Psoas muscle (tissue), 8 donors: Measurements from ENCODE around the gene KLHDC3. TPM values are rescaled to one million over a fixed set of nuclear protein-coding genes. Genes with fewer than 3 reads are reported as not detected.

ENCODE experiments used
- ATAC-seq, 4 donors: fragments of 200-7000 bp; cut with Tn5 transposase; one replicate each; pipeline ENCODE4 v1.9.1; 2020; ENCODE audit warnings: moderate library complexity in 3 of 4, mild to moderate bottlenecking in 2 of 4
- DNase-seq, 2 donors: peaks; one replicate each; pipeline ENCODE4 v3.0.0-alpha.2; 2020
- H3K27ac ChIP-seq: fragments of 200-600 bp; one replicate; pipeline ENCODE4 v1.8.0; 2022
- H3K27me3 ChIP-seq, 3 donors: fragments of 200-600 bp in 1 of 3; one replicate each; pipeline versions ENCODE4 v1.6.1 to v1.8.0; 2013 to 2022; ENCODE audit warnings: low read length in 2 of 3, mild to moderate bottlenecking in 2 of 3, moderate library complexity in 1 of 3; ENCODE audit not compliant: insufficient read depth in 3 of 3
- H3K36me3 ChIP-seq, 2 donors: fragments of 200-600 bp in 1 of 2; one replicate each; pipeline versions ENCODE4 v1.6.1 to v1.8.0; 2013 to 2022; ENCODE audit warnings: low read depth in 1 of 2, mild to moderate bottlenecking in 1 of 2, moderate library complexity in 1 of 2; ENCODE audit not compliant: insufficient read depth in 1 of 2
- H3K4me1 ChIP-seq: fragments of 200-600 bp; one replicate; pipeline ENCODE4 v1.8.0; 2022
- H3K4me3 ChIP-seq: fragments of 200-600 bp; one replicate; pipeline ENCODE4 v1.8.0; 2022; ENCODE audit warnings: mild to moderate bottlenecking
- H3K9me3 ChIP-seq: fragments of 200-600 bp; one replicate; pipeline ENCODE4 v1.8.0; 2022
- CTCF ChIP-seq: fragments of 200-600 bp; IDR thresholded peaks from one replicate; pipeline ENCODE4 v1.8.0; 2022; ENCODE audit warnings: antibody characterized with exemption
- WGBS, 3 donors: extraction: QIAGEN DNeasy Blood & Tissue Kit; methylation state at CpG; one replicate each; pipeline versions ENCODE4 v1.1.6 to v1.1.7; 2013; 5-methylcytosine and 5-hydroxymethylcytosine counted together
- intact Hi-C, 2 donors: fragments of 100-400 bp; cut with DNase I; formaldehyde crosslinking; loops; one replicate each; pipeline versions ENCODE4 v1.11.0 to v1.14.2; 2022
- polyA plus RNA-seq, 3 donors: library from polyadenylated mRNA; stranded (reverse); fragments of 200-250 nt; gene quantifications; one replicate each; pipeline ENCODE4 v1.2.3, GENCODE V29; 2013
- total RNA-seq, 4 donors: library from RNA; stranded (reverse); fragmentation: NEBNext Ultra II Directional in 2 of 4; extraction: Animal tissue kit (Norgen Biotek cat#: 25700) in 2 of 4; gene quantifications; one replicate each; pipeline versions ENCODE4 v1.2.1 to v1.2.4, GENCODE V29; 2021 to 2023
- donor health status: healthy with polysubstance abuse.
- donor health status: DM: no; HTN: no; CAD: no; lungs with moderate emphysema.
- donor health status: Bipolar disorder and iron deficiency.
- donor health status: healthy.
- donor health status: DM: yes; HTN: yes; CAD: no.
- donor health status: DM: no; HTN: no; CAD: no.
- donor health status: DM: no; HTN: no; CAD: no.
- donor health status: DM: yes; HTN: yes; CAD: no.

The KLHDC3 gene
- total and polyA plus RNA-seq, 7 donors, result 61.7 to 198 (median 97.1) TPM

DNA sequence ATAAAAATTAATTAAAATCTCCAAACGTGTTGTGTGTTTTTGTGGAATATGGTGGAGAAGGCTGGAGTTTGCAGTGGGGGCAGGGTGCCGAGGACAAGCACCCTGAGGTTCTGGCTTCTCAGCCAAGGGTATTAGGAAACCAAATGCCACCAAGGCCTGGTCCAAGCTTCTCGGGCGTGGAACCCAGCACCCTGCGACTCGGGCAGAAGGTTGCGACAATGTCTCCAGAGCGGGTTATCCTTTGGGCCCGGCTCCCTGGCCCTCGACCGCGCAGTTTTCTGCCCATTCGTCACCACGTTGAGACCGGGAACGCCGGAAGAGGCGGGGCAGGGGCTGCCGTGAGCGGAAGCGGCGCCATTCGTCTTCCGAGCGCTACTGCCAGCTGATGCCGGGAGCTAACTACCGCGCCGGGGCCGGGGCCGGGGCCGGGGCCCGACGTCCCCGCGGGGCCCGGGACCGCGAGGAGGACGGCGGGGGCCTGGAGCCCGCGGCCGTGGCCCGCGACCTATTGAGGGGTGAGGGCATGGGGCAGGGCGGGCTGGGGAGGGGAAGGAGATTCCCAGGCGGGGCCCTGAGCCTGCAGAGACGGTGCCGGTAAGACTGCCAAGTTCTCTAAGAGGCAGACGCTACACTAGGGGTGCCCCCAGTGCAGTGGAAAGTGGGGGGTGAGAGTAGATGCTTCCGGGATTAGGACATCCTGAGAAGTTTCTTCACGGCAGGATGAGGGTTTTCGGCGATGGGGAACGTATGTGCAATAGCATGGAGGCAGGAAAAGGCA, 7.4 kb downstream of the KLHDC3 start, which contains the start of gene RRP36:
RRP36 (plus strand) TSS at position 354 of the 778 bp plus-strand sequence; CDS start at position 386, 32 bp downstream.
- intact Hi-C loops, result no loop called here
- H3K4me1 ChIP-seq, result peaks cover 78% of the 10 kb centered on the region
- H3K9me3 ChIP-seq, result no peaks in the 10 kb centered on the region
- peaks cover 5 to 56% of the 10 kb centered on the region in 2 donors for H3K36me3 ChIP-seq
- DNase-seq (peak; percentile 90 to 94), ATAC-seq (peak; percentile 83 to 87 (median 84))
- no peaks in the 10 kb centered on the region for H3K27me3 ChIP-seq
- peak within 1 kb of the TSS; percentile 95 for H3K27ac ChIP-seq
- H3K4me3 ChIP-seq, result peak within 1 kb of the TSS; percentile 97
- 0 to 1% (median 0%) methylated on average over 49 to 56 of the region's 56 CpGs for WGBS, 3 donors
- TF ChIP-seq CTCF, result no peak

- no peak for DNase-seq
- H3K4me3 ChIP-seq, result no peak overlapping the region
- peaks cover 16 to 65% of the 10 kb centered on the region in 2 donors for H3K36me3 ChIP-seq
- H3K9me3 ChIP-seq, result no peaks in the 10 kb centered on the region
- no peaks in the 10 kb centered on the region for H3K27me3 ChIP-seq
- TF ChIP-seq CTCF, result no peak
- 80 to 92% (median 88%) methylated on average over 2 of the region's 2 CpGs for WGBS, 3 donors
- no peak overlapping the region for H3K27ac ChIP-seq
- peaks cover 59% of the 10 kb centered on the region for H3K4me1 ChIP-seq
- intact Hi-C loops, result no loop called here
- ATAC-seq, result no peak
Observed at GRCh38 chr6:43024436-43024835, 10.4 kb downstream of the KLHDC3 start.

DNA sequence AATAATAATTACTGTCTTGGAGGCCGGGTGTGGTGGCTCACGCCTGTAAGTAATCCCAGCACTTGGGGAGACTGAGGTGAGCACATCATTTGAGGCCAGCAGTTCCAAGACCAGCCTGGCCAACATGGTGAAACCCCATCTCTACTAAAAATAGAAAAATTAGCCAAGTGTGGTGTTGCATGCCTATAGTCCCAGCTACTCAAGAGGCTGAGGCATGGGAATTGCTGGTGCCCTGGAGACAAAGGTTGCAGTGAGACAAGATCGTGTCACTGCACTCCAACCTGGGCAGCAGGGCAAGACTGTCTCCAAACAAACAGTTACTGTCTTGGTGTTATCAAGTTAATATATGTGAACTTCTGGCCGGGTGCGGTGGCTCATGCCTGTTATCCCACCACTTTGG, 12.3 kb downstream of the KLHDC3 start:
- peak; percentile 45 to 74 (median 70) for ATAC-seq
- 35 to 61% (median 38%) methylated on average over 5 of the region's 5 CpGs for WGBS, 3 donors
- Histone ChIP-seq H3K27me3 (no peaks in the 10 kb centered on the region), H3K27ac (peak overlapping the region; percentile 58), H3K36me3 (peaks cover 23 to 72% of the 10 kb centered on the region in 2 donors), H3K4me1 (peaks cover 41% of the 10 kb centered on the region), H3K9me3 (no peaks in the 10 kb centered on the region), H3K4me3 (no peak overlapping the region)
- TF ChIP-seq CTCF, result no peak
- DNase-seq, result peak in 1 of 2 donors; percentile 56
- intact Hi-C loops, result no loop called here

DNA sequence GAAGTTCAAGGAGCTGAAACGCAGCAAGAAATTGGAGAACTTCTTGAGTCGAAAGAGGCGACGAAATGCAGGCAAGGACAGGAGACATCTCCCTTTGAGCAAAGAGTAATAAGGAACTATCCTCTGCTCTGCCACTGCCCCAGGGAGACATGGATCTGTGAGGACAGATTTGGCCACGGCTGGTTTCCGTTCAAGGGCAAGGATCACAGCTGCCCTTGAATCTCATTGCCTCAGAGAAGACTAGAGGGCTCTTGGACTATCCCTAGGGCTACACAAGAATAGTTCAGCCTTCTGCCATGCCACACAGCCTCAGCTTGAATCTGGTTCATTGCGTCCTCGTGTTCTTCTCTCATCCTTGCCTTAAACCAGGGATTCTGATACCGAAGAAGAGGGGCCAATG, 15.1 kb downstream of the KLHDC3 start:
- intact Hi-C loops, result no loop called here
- Histone ChIP-seq H3K4me3 (no peak overlapping the region), H3K36me3 (peaks cover 28 to 95% of the 10 kb centered on the region in 2 donors), H3K27me3 (no peaks in the 10 kb centered on the region), H3K27ac (no peak overlapping the region), H3K4me1 (peaks cover 24% of the 10 kb centered on the region), H3K9me3 (no peaks in the 10 kb centered on the region)
- 48 to 74% (median 56%) methylated on average over 9 of the region's 9 CpGs for WGBS, 3 donors
- DNase-seq (no peak), ATAC-seq (peak in 3 of 4 donors; percentile 15 to 52 (median 43))
- TF ChIP-seq CTCF, result no peak
